ENCODE data around the gene HLA-E.

DNA sequence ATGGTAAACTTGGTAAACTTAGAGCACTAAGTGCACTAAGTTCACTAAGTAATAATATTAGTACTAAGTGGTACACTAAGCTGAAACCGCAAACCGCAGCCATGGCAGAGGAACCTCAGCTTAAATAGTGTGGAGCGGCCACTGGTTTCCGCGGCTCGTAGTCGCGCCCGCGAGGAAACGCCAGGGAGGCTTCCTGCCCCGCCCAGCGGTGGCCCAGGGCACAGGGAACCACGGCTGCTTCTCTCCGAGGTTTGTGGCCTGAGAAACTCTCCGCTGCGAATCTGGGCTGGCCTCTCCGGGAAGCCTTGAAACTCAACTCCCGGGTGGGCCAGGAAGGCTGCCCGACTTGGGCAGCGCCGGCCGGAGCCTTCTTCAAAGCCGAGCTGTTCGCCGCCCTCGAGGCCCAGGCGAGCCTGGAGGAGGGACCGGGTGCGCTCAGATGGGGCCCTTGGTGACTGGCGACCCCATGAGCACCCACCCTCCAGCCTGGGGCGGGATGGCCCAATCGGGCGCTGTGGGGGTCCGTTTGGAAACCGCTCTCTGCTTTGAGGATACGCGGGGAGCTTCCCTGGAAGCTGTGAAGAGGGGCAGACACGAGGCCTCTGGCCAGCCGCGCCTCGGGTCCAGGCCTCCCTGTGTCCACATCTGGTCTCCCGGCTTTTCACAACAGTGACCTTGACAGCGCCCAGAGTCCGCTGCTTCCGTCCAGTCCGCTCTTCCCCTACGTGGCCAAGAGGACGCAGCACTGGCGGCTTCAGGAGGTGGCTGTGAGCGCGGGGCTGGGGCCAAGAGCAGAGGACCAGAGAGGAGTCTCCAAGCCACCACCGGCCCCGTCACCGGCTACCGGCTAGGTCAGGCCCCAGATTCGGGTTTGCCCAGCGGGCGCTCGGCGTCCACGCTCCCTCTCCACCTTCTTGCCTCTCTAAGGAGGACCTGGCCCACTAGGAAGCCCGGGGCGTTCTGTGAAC lies 25.4 kb upstream of the HLA-E start:
- TF ChIP-seq POLR2A (IDR thresholded peaks at IDR 0.05) = no peak
- no peak for TF ChIP-seq CTCF (IDR thresholded peaks at IDR 0.05)
